ENCODE results near the gene CNPY1. TPM values are rescaled to one million over a fixed set of nuclear protein-coding genes. Genes with fewer than 3 reads are reported as not detected.
A peak's percentile ranks its signal among the peaks of the same experiment; 100 is the strongest.

The CNPY1 gene
- total and polyA plus RNA-seq, 12 donors: not detected

DNA sequence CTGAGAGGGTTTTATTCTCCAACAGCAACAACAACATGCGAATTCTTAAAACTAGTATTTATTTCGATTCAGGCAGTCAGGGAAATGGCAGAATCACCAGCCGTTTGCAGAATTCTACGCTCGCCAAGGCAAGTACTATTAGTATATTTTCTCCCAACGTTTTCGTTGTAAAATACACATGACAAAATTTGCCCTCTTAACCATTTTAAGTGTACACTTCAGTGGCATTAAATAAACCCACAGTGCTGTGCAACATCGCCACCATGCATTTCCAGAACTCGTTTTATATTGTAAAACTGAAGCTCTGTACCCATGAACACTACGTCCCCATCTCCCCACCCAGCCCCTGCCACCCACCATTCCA is 77.6 kb downstream of the CNPY1 start:
- H3K27me3 ChIP-seq: peaks cover 91% of the 10 kb centered on the region
- no peaks in the 10 kb centered on the region for H3K36me3 ChIP-seq (replicated peaks in 1 of 2)
- DNase-seq: peak in 1 of 7 donors; percentile 4
- 12 to 14% (median 13%) methylated on average over 10 of the region's 10 CpGs for WGBS, 4 donors
- TF ChIP-seq, protein P1, sequence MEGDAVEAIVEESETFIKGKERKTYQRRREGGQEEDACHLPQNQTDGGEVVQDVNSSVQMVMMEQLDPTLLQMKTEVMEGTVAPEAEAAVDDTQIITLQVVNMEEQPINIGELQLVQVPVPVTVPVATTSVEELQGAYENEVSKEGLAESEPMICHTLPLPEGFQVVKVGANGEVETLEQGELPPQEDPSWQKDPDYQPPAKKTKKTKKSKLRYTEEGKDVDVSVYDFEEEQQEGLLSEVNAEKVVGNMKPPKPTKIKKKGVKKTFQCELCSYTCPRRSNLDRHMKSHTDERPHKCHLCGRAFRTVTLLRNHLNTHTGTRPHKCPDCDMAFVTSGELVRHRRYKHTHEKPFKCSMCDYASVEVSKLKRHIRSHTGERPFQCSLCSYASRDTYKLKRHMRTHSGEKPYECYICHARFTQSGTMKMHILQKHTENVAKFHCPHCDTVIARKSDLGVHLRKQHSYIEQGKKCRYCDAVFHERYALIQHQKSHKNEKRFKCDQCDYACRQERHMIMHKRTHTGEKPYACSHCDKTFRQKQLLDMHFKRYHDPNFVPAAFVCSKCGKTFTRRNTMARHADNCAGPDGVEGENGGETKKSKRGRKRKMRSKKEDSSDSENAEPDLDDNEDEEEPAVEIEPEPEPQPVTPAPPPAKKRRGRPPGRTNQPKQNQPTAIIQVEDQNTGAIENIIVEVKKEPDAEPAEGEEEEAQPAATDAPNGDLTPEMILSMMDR (IDR thresholded peaks at IDR 0.05): no peak
- no peak for TF ChIP-seq POLR2A (IDR thresholded peaks at IDR 0.05)
- H3K4me1 ChIP-seq (replicated peaks in 1 of 2): peaks cover 8 to 12% of the 10 kb centered on the region in 2 donors
- no peak overlapping the region for H3K4me3 ChIP-seq
- no peaks in the 10 kb centered on the region for H3K9me3 ChIP-seq (replicated peaks in 1 of 3)
- no peak overlapping the region for H3K27ac ChIP-seq
- intact Hi-C loops (cut with DNase I): no loop called here

DNA sequence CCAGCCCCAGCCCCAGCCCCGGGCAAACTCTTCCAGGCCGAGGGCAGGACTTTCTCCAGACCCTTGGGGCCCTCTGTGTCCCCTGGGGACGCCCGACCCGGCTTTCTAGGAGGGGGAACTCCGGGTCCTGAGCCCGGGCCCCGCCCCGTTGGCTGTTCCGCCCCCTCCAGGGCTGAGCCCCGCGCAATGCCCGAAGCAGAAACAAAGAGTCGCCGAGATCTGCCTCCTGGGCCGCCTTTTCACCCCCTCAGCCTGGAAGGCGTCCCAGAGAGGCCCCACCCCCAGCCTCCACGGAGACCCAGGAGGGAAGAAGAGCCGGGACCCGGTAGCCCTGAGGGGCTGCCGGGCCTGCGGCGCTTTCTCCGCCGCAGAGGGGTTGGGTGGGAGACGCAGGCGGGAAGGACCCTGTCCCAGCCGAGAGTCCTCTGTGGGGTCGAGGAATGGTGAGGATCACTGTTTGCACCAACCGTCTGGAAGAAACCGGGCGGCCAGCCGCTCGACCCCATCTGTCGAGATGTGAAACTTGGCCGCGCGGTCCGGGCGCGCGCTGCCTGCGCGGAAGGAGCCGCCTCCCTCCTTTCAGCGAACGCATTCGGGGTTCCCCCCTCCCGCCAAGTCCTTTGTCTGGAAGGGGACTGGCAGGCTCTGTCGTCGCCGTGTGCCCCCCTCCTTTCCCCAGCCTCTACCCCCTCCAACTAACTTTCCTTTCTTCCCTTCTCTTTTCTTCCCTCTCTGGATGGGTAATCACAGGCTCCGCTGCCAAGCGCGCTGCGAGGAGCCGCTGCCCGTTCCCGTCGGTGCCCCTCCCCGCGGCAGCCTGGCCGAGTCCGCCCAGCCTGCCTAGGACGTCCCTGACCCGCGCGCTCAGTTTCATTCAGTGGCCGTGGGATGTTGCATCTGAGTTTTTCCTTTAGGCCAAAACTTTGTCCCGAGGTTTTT is 78.2 kb downstream of the CNPY1 start:
- H3K36me3 ChIP-seq (replicated peaks in 1 of 2): no peaks in the 10 kb centered on the region

DNA sequence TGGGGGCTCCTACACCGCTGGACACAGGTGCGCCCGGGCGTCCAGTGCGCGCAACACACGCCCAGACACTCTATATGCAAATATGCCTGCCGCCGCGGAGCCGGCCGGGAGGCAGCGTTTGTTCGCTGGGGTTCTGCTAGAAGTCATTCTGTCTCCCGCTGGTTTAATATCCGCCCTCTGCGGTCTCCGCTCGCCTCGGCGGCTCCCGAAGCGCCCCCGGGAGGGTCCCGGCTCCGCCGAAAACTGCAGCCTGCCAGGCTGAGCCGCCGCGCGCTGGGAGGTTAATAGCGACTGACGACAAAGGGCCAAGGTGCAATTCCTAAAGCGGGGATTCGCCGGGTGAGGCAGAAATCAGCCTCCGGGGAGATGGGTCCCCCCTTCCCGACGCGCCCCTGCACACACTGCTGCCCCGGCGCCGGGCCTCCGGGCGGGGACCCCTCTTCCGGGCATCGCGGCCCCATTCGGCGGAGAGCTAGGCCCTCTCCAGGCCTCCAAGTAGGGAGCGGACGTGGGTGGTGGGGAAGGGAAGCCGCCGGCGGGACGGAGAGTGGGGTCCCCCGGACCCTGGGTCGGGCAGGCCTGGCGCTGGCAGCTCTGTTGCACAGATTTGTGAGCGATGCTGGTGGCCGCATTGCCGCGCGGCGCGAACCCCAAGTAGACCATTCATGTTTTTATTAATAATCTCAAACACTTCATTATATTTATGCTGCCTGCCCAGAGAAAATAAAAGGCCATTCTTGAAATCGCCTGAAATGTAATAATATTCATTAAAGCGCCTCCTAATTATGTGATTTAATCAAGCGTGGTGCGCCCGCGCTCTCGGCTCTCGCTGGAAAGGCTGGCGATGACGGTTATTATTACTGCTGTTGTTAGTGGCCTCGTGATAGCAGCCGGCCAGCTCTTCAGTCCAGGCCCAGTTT is 79.3 kb downstream of the CNPY1 start:
- H3K36me3 ChIP-seq (replicated peaks in 1 of 2): no peaks in the 10 kb centered on the region
- H3K9me3 ChIP-seq (replicated peaks in 1 of 3): no peaks in the 10 kb centered on the region
- no peak for DNase-seq
- peaks cover 99% of the 10 kb centered on the region for H3K27me3 ChIP-seq
- H3K27ac ChIP-seq: no peak overlapping the region
- no peak overlapping the region for H3K4me3 ChIP-seq
- TF ChIP-seq POLR2A (IDR thresholded peaks at IDR 0.05): no peak
- TF ChIP-seq, protein P1 (IDR thresholded peaks at IDR 0.05): no peak
- 6 to 14% (median 7%) methylated on average over 35 to 78 of the region's 78 CpGs for WGBS, 4 donors
- peaks cover 8 to 12% of the 10 kb centered on the region in 2 donors for H3K4me1 ChIP-seq (replicated peaks in 1 of 2)
- intact Hi-C loops (cut with DNase I): no loop called here

More for the DNA sequence above, 78.2 kb downstream of the CNPY1 start:
- intact Hi-C loops (cut with DNase I): no loop called here
- H3K4me3 ChIP-seq: peak overlapping the region in 1 of 4 donors; percentile 4
- no peak for TF ChIP-seq POLR2A (IDR thresholded peaks at IDR 0.05)
- TF ChIP-seq, protein P1 (IDR thresholded peaks at IDR 0.05): no peak
- DNase-seq: peak in 2 of 7 donors; percentile 11 to 26
- H3K4me1 ChIP-seq (replicated peaks in 1 of 2): peaks cover 8 to 12% of the 10 kb centered on the region in 2 donors
- WGBS, 4 donors: 3% methylated on average over 25 to 70 of the region's 70 CpGs
- peaks cover 94% of the 10 kb centered on the region for H3K27me3 ChIP-seq
- H3K9me3 ChIP-seq (replicated peaks in 1 of 3): no peaks in the 10 kb centered on the region
- no peak overlapping the region for H3K27ac ChIP-seq

Measured in adrenal gland (tissue), 12 donors.